Cortex of kidney (tissue), 1 donor: Measurements from ENCODE around the gene PARP2.

Source experiments
- DNase-seq: peaks from one replicate; lab custom pipeline; 2025; lab: John Stamatoyannopoulos, UW

The PARP2 gene

DNA sequence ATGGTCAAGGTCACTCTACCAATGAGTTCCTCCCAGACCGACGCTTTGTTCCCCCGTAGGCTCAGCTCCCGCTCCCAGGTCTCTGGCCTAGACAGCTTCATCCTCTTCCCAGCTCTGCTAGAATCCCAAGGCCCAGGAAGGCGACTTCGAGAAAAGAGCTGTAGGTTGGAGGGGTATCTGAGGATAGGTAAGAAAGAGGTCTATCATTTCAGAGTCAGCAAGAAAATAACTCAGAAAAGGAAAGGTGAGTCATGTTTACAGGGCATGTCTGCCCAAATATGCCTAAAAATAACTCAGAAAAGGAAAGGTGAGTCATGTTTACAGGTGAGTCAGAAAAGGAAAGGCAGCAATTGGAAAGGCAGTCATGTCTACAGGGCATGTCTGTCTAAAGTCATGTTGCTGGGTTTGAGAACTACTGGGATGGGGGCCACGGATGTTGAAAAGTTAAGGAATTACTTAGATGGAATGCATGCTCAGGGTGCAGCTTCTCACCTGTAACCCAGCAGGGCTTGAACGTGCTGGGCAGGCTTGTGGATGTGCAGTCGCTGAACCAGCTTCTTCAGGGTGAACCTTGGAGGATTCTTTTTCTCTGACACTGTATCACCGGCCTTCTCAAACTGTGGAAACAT is 57.6 kb downstream of the PARP2 start:
- DNase-seq: no peak

- no peak for DNase-seq
Measured at GRCh38 chr14:20403521-20403920, 60.1 kb downstream of the PARP2 start.
